AG04449 (cell line): ENCODE results near the gene GALNT1.

Experiments
- CTCF ChIA-PET: fragments of 350-600 bp; formaldehyde crosslinking; extraction: SDS; loops from one replicate; lab custom pipeline; 2021; ENCODE audit warnings: antibody characterized with exemption; lab: Yijun Ruan, JAX
- POLR2A ChIA-PET: fragments of 400-600, 350-600 bp; formaldehyde crosslinking; extraction: SDS; loops from one replicate; lab custom pipeline; 2020; ENCODE audit warnings: antibody characterized with exemption, inconsistent platforms; lab: Yijun Ruan, JAX
- DNase-seq: peaks from one replicate; pipeline ENCODE4 v3.0.0-alpha.2; 2010; ENCODE audit warnings: low read depth, low spot score
- H3K4me3 ChIP-seq: 2 replicates; pipeline ENCODE4 v1.5.1; 2011; ENCODE audit warnings: low read depth, mild to moderate bottlenecking, control low read depth, low read length
- CTCF ChIP-seq: IDR thresholded peaks from one replicate; pipeline ENCODE4 v1.5.1; 2011; ENCODE audit warnings: mild to moderate bottlenecking, moderate library complexity, low read length, control low read depth, inconsistent platforms; ENCODE audit not compliant: insufficient read depth; ENCODE audit errors: missing control alignments

The GALNT1 gene

GRCh38 chr18:35580701-35581539 is 620 bp upstream of the GALNT1 start:
- no peak for DNase-seq
- ChIA-PET POLR2A (interaction anchor here (0.8 kb wide), 1 partner anchor 83 kb away, joined by 3 read pairs; the partner anchor contains the start of gene INO80C), CTCF (interaction anchor here (0.8 kb wide), 1 partner anchor 13 kb away, joined by 3 read pairs; no protein-coding TSS in a partner anchor)
- no peak for TF ChIP-seq CTCF
- peak overlapping the region; percentile 68 for H3K4me3 ChIP-seq

DNA sequence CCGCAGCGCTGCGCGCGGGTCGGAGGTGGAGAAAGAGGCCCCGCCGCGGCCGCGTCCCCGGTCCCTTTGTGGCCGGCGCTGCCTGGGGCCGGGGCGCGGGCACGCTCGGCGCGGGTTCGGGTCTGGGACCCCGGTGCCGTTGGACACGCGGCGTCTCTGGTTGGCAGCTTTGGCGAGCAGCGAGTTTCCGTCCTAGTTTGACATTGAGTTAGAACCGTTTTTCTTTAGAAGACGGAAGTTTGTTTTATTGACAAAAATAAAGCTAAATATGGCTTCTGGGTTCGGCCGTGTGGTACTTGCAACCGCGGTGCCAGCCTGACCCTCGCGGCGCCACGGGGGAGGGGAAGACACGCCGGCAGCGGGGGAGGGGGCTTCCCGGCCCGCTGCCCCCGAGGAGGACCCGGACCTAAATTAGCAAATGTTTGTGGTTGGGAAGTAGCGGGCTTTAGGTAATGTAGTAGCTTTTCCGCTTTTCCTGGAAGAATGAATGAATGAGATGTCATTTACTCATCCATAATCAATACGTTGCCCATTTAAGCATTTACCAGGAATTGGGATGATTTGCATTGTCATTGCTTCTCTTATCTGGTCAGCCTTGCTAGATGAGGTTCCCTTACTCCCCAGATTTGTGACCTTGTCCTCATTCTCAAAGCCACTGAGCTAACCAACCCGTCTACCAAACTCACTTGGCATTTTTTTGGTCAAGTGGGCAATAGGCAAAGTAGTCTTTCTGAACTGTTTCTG is 530 bp downstream of the GALNT1 start:
- DNase-seq, result no peak
- POLR2A ChIA-PET, result interaction anchor here (1.2 to 1.4 kb wide), 2 partner anchors 84 to 196 kb away, joined by 3 to 5 read pairs; partner anchors contain the start of gene INO80C
- CTCF ChIA-PET, result interaction anchor here (2.7 kb wide), 1 partner anchor 175 kb away, joined by 7 read pairs; no protein-coding TSS in a partner anchor

DNA sequence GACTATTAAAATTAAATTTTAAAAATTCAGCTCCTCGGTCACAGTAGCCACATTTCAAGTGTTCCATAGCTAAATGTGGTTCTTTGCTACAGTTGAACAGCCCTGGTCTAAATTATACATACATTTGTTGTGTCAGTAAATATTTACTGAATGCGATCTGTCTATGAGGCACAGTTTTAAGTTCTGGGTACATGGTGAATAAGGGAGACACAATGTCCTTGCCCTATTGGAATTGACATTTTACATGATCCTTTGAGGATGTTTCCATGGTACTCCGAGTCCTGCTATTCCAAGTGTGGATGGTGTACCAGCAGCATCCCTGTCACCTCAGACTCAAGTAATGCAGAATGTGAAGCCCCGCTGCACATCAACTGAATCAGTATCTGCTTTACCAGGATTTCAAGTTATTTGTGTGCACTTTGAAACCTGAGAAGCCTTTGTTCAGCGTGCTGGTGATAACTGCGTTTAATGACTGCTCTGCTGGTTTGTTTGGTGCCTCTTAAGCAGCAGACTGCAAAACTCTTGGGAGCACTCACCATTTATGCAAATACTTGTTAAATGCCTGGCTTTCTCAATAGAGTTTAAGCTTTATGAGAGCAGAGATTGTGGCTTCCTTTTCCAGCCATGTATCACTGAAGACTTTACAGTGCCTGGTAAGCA is 1.5 kb downstream of the GALNT1 start:
- TF ChIP-seq CTCF, result no peak
- H3K4me3 ChIP-seq, result peak overlapping the region; percentile 72
- ChIA-PET POLR2A (interaction anchor here (1.2 to 1.4 kb wide), 2 partner anchors 85 to 196 kb away, joined by 3 to 5 read pairs; partner anchors contain the start of gene INO80C), CTCF (interaction anchor here (2.7 kb wide), 1 partner anchor 176 kb away, joined by 7 read pairs; no protein-coding TSS in a partner anchor)
- DNase-seq, result no peak

More for the DNA sequence above, 530 bp downstream of the GALNT1 start:
- no peak for TF ChIP-seq CTCF
- H3K4me3 ChIP-seq, result peak overlapping the region; percentile 72

DNA sequence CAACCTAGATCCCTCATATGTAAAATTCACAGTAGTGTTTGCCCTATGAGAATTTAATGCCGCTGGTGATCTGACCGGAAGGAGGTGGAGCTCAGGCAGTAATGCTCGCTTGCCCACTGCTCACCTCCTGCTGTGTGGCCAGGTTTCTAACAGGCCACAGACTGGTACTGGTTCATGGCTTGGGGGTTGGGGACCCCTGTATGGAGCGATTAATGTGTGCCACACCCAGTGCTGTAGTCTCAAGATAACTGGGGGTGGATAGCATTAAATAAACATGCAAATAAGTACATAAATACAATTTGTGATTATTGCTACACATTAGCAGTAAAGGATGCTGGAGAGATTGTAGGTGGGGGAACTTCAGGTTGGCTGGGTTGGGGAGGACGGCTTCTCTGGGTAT is 3.2 kb downstream of the GALNT1 start:
- CTCF ChIA-PET, result no interaction called here
- no peak overlapping the region for H3K4me3 ChIP-seq
- no peak for DNase-seq
- no peak for TF ChIP-seq CTCF
- POLR2A ChIA-PET, result no interaction called here

DNA sequence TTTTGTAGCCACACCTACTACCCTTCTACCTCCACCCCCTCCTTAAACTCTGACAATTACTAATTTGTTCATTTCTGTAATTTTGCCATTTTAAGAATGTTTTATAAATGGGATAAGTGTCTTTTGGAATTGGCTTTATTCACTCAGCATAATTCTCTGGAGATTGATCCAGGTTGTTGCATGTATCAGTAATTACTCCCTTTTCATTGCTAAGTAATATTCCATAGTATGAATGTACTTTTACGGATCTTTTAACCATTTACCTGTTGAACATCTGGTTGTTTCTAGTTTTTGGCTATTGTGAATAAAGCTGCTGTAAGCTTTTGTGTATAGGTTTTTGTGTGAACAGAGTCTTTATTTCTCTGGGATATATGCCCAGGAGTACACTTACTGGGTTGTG is 4.1 kb downstream of the GALNT1 start:
- DNase-seq, result no peak
- CTCF ChIA-PET, result no interaction called here
- POLR2A ChIA-PET, result no interaction called here
- no peak overlapping the region for H3K4me3 ChIP-seq
- no peak for TF ChIP-seq CTCF
